Stimulated activated CD4-positive, alpha-beta T cell treated with anti-CD3 and anti-CD28 coated beads, Interleukin-2, amount 100 ng/mL, for 24 hours (primary cell): Measurements from ENCODE around the gene HSPG2.

Experiments used
- DNase-seq, 2 donors: peaks; one replicate each; pipeline ENCODE4 v3.0.0-alpha.2; 2020

Gene HSPG2

GRCh38 chr1:21859669-21860179, 77.4 kb downstream of the HSPG2 start:
- no peak for DNase-seq

- no peak for DNase-seq
Measured at GRCh38 chr1:21857840-21858670, 79.1 kb downstream of the HSPG2 start.

GRCh38 chr1:21857142-21857839, 79.8 kb downstream of the HSPG2 start:
- no peak for DNase-seq

- DNase-seq: no peak
Measured at GRCh38 chr1:21855257-21856096, 81.6 kb downstream of the HSPG2 start.

GRCh38 chr1:21854751-21855131, 82.4 kb downstream of the HSPG2 start:
- DNase-seq: no peak

- DNase-seq: no peak
Measured at GRCh38 chr1:21854090-21854750, 82.9 kb downstream of the HSPG2 start.

- DNase-seq: no peak
Measured at GRCh38 chr1:21853131-21853427, 84.0 kb downstream of the HSPG2 start.

GRCh38 chr1:21852282-21853130, 84.6 kb downstream of the HSPG2 start:
- no peak for DNase-seq

GRCh38 chr1:21851430-21852250, 85.5 kb downstream of the HSPG2 start:
- no peak for DNase-seq

GRCh38 chr1:21849909-21850576, 87.1 kb downstream of the HSPG2 start:
- no peak for DNase-seq

GRCh38 chr1:21848524-21849174, 88.5 kb downstream of the HSPG2 start:
- no peak for DNase-seq

GRCh38 chr1:21847223-21848205, 89.6 kb downstream of the HSPG2 start:
- no peak for DNase-seq

- DNase-seq: no peak
Measured at GRCh38 chr1:21845646-21846641, 91.2 kb downstream of the HSPG2 start.

- DNase-seq: no peak
Measured at GRCh38 chr1:21843996-21844395, 93.1 kb downstream of the HSPG2 start.

- DNase-seq: no peak
Measured at GRCh38 chr1:21843208-21843607, 93.9 kb downstream of the HSPG2 start.

- DNase-seq: no peak
Measured at GRCh38 chr1:21842606-21843162, 94.4 kb downstream of the HSPG2 start.
